Panc1 (cell line): Measurements from ENCODE around the gene GSG1L. TPM values are rescaled to one million over a fixed set of nuclear protein-coding genes. Genes with fewer than 3 reads are reported as not detected.

Experiments
- ATAC-seq: fragments of 200-7000 bp; cut with Tn5 transposase; 2 replicates; pipeline ENCODE4 v1.9.1; 2020; ENCODE audit warnings: mild to moderate bottlenecking, moderate library complexity
- BruUV-seq: library from RNA; stranded (reverse); fragments of 400-500 nt; replicated peaks from 2 replicates; lab custom pipeline; 2021; lab: Mats Ljungman, UMichigan
- CTCF ChIA-PET: fragments of 300-600 bp; sonication (Branson Sonifier 250); formaldehyde crosslinking; loops from one replicate; lab custom pipeline; 2022; ENCODE audit warnings: antibody characterized with exemption; lab: Charles Lee
- POLR2A ChIA-PET: fragments of 300-600 bp; sonication (Branson Sonifier 250); formaldehyde crosslinking; loops from one replicate; lab custom pipeline; 2022; ENCODE audit warnings: antibody characterized with exemption; lab: Charles Lee
- DNase-seq: peaks from one replicate; pipeline ENCODE4 v3.0.0-alpha.2; 2010; ENCODE audit warnings: low read depth, low spot score
- H3K27ac ChIP-seq: 2 replicates; pipeline ENCODE4 v1.5.1; 2011; ENCODE audit warnings: mild to moderate bottlenecking, low read length, inconsistent platforms
- H3K27me3 ChIP-seq: fragments of 200-500 bp; sonication (Bioruptor generic); 2 replicates; pipeline ENCODE4 v1.6.0; 2014; ENCODE audit warnings: low read length, inconsistent platforms; ENCODE audit not compliant: control insufficient read depth, insufficient read depth
- H3K36me3 ChIP-seq: fragments of 200-500 bp; sonication (Bioruptor generic); 2 replicates; pipeline ENCODE4 v1.5.1; 2014; ENCODE audit warnings: inconsistent platforms, mild to moderate bottlenecking, low read length, moderate library complexity; ENCODE audit not compliant: control insufficient read depth, insufficient read depth
- H3K4me1 ChIP-seq: 2 replicates; pipeline ENCODE4 v1.5.1; 2011; ENCODE audit warnings: inconsistent platforms, mild to moderate bottlenecking, low read length, moderate library complexity; ENCODE audit not compliant: control insufficient read depth, insufficient read depth
- H3K4me3 ChIP-seq, 2 experiments: 2 replicates each; pipeline ENCODE4 v1.5.1; 2011 to 2012; ENCODE audit warnings: low read depth in 2 of 2, low read length in 2 of 2, mild to moderate bottlenecking in 2 of 2, inconsistent platforms in 1 of 2, moderate library complexity in 1 of 2
- H3K9me3 ChIP-seq: fragments of 200-500 bp; sonication (Bioruptor generic); 2 replicates; pipeline ENCODE4 v1.5.1; 2014; ENCODE audit warnings: low read depth, mild to moderate bottlenecking, inconsistent platforms, low read length, moderate library complexity; ENCODE audit not compliant: control insufficient read depth, insufficient read depth
- CTCF ChIP-seq: fragments of 450-650 bp; IDR thresholded peaks from 2 replicates; pipeline ENCODE4 v1.5.1; 2017; ENCODE audit warnings: mild to moderate bottlenecking
- POLR2AphosphoS5 ChIP-seq: IDR thresholded peaks from 2 replicates; pipeline ENCODE4 v1.6.1; 2012; ENCODE audit warnings: mild to moderate bottlenecking, low read depth, low read length, moderate library complexity
- SIN3A ChIP-seq: IDR thresholded peaks from 2 replicates; pipeline ENCODE4 v1.6.1; 2012; ENCODE audit warnings: low read depth, mild to moderate bottlenecking, low read length, moderate library complexity, borderline replicate concordance; ENCODE audit not compliant: insufficient read depth
- TCF7L2 ChIP-seq: IDR thresholded peaks from 2 replicates; pipeline ENCODE4 v1.6.1; 2011; ENCODE audit warnings: mild to moderate bottlenecking, low read depth, low read length, inconsistent platforms
- in situ Hi-C: cut with HindIII; loops from 2 replicates; pipeline ENCODE4 v1.10.0; 2016; ENCODE audit warnings: low sequenced_read_pairs, low pct_unique_long_range_greater_than_20kb
- intact Hi-C: fragments of 100-400 bp; cut with micrococcal nuclease; formaldehyde crosslinking; loops from one replicate; pipeline ENCODE4 v1.10.0; 2022; ENCODE audit not compliant: unreplicated experiment
- total RNA-seq: library from RNA; stranded (reverse); gene quantifications from one replicate; pipeline ENCODE4 v1.2.1, GENCODE V29; 2021; ENCODE audit not compliant: unreplicated experiment
- TF ChIP-seq, protein P1 (sequence below), 2 experiments: IDR thresholded peaks; 2 replicates each; pipeline ENCODE4 v1.6.1; 2011 to 2012; ENCODE audit warnings: low read depth in 2 of 2, control low read depth in 1 of 2, low read length in 1 of 2, mild to moderate bottlenecking in 1 of 2, moderate library complexity in 1 of 2; ENCODE audit not compliant: insufficient read depth in 1 of 2

Gene GSG1L
- total RNA-seq, 1 experiment from 2014 or later, result 0.08 TPM

- H3K4me3 ChIP-seq, result no peak overlapping the region
- no peaks in the 10 kb centered on the region for H3K4me1 ChIP-seq
- TF ChIP-seq SIN3A, result no peak
- intact Hi-C loops, result no loop called here
- H3K36me3 ChIP-seq, result peaks cover 18% of the 10 kb centered on the region
- no peak overlapping the region for H3K27ac ChIP-seq
- ChIA-PET POLR2A (no interaction called here), CTCF (no interaction called here)
- H3K27me3 ChIP-seq, result no peaks in the 10 kb centered on the region
- H3K9me3 ChIP-seq, result no peaks in the 10 kb centered on the region
- BruUV-seq, result no TSS peak
- no peak for ATAC-seq
- in situ Hi-C loops, result no loop called here
- no peak for DNase-seq
These were observed 41.8 kb upstream of the GSG1L start for GRCh38 chr16:28105297-28105696.

DNA sequence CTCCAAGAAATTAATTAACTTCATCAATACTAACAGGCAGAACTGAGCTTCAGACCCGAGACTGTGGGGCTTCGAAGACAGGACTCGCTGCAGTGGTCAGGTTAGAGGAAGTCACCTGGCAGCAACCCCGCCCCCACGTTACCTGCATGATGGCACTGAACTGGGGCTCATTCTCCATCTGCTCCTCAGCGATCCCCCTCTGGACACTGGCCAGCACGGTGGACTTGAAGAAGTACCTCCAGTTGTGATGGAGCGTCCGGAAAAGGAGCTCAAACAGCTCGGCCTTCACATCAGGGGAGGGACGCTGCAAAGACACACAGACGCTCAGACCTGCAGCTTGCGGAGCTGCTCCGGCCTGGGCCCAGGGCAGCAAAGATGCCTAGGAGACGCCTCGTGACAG lies 40.9 kb upstream of the GSG1L start:
- Histone ChIP-seq H3K9me3 (no peaks in the 10 kb centered on the region), H3K4me3 (no peak overlapping the region), H3K27me3 (no peaks in the 10 kb centered on the region), H3K27ac (no peak overlapping the region), H3K36me3 (peaks cover 20% of the 10 kb centered on the region), H3K4me1 (no peaks in the 10 kb centered on the region)
- intact Hi-C loops (no loop called here), in situ Hi-C loops (no loop called here)
- TF ChIP-seq TCF7L2 (no peak), SIN3A (no peak), POLR2AphosphoS5 (no peak), CTCF (no peak)
- TF ChIP-seq, protein P1, sequence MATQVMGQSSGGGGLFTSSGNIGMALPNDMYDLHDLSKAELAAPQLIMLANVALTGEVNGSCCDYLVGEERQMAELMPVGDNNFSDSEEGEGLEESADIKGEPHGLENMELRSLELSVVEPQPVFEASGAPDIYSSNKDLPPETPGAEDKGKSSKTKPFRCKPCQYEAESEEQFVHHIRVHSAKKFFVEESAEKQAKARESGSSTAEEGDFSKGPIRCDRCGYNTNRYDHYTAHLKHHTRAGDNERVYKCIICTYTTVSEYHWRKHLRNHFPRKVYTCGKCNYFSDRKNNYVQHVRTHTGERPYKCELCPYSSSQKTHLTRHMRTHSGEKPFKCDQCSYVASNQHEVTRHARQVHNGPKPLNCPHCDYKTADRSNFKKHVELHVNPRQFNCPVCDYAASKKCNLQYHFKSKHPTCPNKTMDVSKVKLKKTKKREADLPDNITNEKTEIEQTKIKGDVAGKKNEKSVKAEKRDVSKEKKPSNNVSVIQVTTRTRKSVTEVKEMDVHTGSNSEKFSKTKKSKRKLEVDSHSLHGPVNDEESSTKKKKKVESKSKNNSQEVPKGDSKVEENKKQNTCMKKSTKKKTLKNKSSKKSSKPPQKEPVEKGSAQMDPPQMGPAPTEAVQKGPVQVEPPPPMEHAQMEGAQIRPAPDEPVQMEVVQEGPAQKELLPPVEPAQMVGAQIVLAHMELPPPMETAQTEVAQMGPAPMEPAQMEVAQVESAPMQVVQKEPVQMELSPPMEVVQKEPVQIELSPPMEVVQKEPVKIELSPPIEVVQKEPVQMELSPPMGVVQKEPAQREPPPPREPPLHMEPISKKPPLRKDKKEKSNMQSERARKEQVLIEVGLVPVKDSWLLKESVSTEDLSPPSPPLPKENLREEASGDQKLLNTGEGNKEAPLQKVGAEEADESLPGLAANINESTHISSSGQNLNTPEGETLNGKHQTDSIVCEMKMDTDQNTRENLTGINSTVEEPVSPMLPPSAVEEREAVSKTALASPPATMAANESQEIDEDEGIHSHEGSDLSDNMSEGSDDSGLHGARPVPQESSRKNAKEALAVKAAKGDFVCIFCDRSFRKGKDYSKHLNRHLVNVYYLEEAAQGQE (IDR thresholded peaks at IDR 0.05; ENCODE audit: insufficient read depth in 1 of 2, low read depth in 2 of 2, low read length in 1 of 2), result no peak
- ChIA-PET CTCF (no interaction called here), POLR2A (no interaction called here)
- no peak for ATAC-seq
- BruUV-seq, result no TSS peak
- no peak for DNase-seq

DNA sequence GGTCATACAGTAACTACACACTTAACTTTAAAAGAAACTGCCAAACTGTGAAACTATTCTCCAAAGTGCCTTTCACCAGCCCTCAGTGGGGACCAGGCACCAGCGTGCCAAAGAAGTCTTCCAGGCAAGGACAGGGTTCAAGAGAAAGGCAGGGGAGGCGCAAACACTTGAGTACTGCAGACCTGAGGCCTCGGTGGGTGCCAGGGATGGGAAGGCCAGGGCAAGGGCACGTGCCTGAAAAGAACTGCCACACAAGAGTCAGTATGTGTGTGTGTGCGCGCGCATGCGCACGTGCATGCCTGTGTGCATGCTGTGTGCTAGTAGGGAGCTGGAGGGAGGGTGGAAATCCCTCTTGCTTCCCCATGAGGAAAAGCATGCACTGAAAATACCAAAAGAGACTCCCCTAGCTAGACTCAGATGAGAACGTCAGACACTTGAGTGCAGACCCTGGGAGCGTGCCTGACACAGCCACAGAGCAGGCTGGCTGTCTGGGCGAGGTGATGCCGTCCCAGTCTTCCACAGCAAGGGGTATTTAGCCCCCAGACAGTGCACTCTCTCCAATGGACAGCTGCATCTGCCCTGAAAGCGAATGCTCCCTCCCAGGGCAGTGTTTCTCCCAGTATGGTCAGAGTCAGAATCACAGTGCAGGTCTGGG lies 40.1 kb upstream of the GSG1L start:
- in situ Hi-C loops (no loop called here), intact Hi-C loops (no loop called here)
- H3K9me3 ChIP-seq, result no peaks in the 10 kb centered on the region
- POLR2A ChIA-PET, result no interaction called here
- TF ChIP-seq TCF7L2, result no peak
- no peak for TF ChIP-seq POLR2AphosphoS5
- no peak for TF ChIP-seq CTCF
- TF ChIP-seq SIN3A, result no peak
- TF ChIP-seq, protein P1 (IDR thresholded peaks at IDR 0.05; ENCODE audit: insufficient read depth in 1 of 2, low read depth in 2 of 2, low read length in 1 of 2), result no peak
- H3K27ac ChIP-seq, result no peak overlapping the region
- no TSS peak for BruUV-seq
- no peaks in the 10 kb centered on the region for H3K27me3 ChIP-seq
- DNase-seq (no peak), ATAC-seq (no peak)
- H3K36me3 ChIP-seq, result peaks cover 20% of the 10 kb centered on the region
- H3K4me1 ChIP-seq, result no peaks in the 10 kb centered on the region
- H3K4me3 ChIP-seq, result no peak overlapping the region
- CTCF ChIA-PET, result no interaction called here
